Endothelial cell (in vitro differentiated cells): Measurements from ENCODE around the gene DCANP1. TPM values are rescaled to one million over a fixed set of nuclear protein-coding genes. Genes with fewer than 3 reads are reported as not detected.
"Not testable (repeated sequence)": the region's sequence is repeated elsewhere in the genome, so short reads cannot be mapped to it uniquely, and the experiment has no call there.

Experiments used
- DNase-seq: peaks from one replicate; pipeline ENCODE4 v3.0.0; 2021; ENCODE audit warnings: low spot score
- H3K27ac Mint-ChIP-seq: one replicate; pipeline ENCODE4 v1.8.0; 2021; ENCODE audit warnings: mixed read lengths, inconsistent platforms; ENCODE audit not compliant: unreplicated experiment
- H3K27me3 Mint-ChIP-seq: one replicate; pipeline ENCODE4 v1.8.0; 2021; ENCODE audit warnings: mild to moderate bottlenecking, moderate library complexity, mixed read lengths, inconsistent platforms; ENCODE audit not compliant: unreplicated experiment
- H3K36me3 Mint-ChIP-seq: one replicate; pipeline ENCODE4 v1.8.0; 2021; ENCODE audit warnings: mild to moderate bottlenecking, low read depth, mixed read lengths, inconsistent platforms; ENCODE audit not compliant: unreplicated experiment
- H3K4me1 Mint-ChIP-seq: one replicate; pipeline ENCODE4 v1.8.0; 2021; ENCODE audit warnings: mild to moderate bottlenecking, mixed read lengths, inconsistent platforms; ENCODE audit not compliant: unreplicated experiment
- H3K4me3 Mint-ChIP-seq: one replicate; pipeline ENCODE4 v1.8.0; 2021; ENCODE audit warnings: mild to moderate bottlenecking, mixed read lengths, inconsistent platforms; ENCODE audit not compliant: unreplicated experiment
- H3K9me3 Mint-ChIP-seq: one replicate; pipeline ENCODE4 v1.8.0; 2021; ENCODE audit warnings: mixed read lengths, inconsistent platforms; ENCODE audit not compliant: unreplicated experiment
- long read RNA-seq: library from polyadenylated mRNA; unstranded; transcript quantifications from one replicate; pipeline ENCODE4 v2.0.0, GENCODE V29; 2020; ENCODE audit not compliant: unreplicated experiment
- total RNA-seq: library from RNA; stranded (reverse); fragmentation: NEBNext Ultra II Directional; extraction: Animal tissue kit (Norgen Biotek cat#: 25700); gene quantifications from one replicate; pipeline ENCODE4 v1.2.1, GENCODE V29; 2021; ENCODE audit not compliant: unreplicated experiment
- TF ChIP-seq, protein P1 (sequence below): fragments of 200-600 bp; sonication (generic); IDR thresholded peaks from one replicate; pipeline ENCODE4 v1.5.0; 2021; ENCODE audit warnings: antibody characterized with exemption; ENCODE audit not compliant: unreplicated experiment

DCANP1 gene, protein sequence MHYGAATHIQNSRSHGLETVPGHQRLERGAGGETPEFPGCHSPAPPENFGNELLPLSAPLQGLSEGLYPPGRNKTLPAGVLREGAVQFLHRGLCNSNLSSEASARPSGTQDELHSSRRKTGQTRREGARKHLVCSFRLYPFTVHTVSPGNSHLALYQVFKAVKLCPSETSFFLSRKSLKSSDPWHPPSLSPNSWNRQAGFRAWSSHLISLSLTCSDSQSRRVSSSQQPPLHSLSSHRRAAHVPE
- not detected for total RNA-seq
- long read RNA-seq = 0 reads

DNA sequence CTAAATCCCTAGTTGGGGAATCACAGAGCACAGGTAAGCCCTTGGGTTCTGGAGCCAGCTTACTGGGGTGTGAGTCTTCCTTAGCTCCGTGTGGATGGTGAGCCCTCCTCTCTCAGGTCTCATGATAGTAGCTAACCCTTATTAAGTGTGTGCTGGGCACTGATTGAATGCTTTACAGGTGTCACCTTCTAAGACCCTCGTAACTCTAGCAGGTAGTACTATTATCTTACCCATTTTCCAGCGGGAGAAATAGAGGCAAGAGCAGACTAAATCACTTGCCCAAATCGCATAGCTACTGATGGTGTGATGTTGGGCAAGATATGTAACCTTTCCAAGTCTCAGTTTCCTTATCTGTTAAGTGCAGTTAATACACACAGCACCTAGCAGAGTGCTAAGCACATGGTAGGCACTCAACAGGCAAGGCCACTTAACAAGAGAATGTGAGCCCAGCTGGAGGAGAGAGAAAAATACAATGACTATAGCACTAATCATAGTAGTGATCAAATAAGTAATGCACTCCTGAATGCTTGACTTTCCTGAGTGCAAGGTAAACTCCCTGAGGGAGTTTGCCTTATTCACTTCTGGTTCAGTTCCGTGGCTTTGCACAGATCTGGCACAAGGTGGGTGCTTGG is at the start of gene DCANP1:
Gene DCANP1, minus strand, starts transcription at position 51 of the 632 bp plus-strand sequence. CDS start 240 bp downstream, outside the sequence.
- H3K36me3 Mint-ChIP-seq = no peaks in the 10 kb centered on the region
- peaks cover 2% of the 10 kb centered on the region for H3K27me3 Mint-ChIP-seq
- TF ChIP-seq, protein P1, sequence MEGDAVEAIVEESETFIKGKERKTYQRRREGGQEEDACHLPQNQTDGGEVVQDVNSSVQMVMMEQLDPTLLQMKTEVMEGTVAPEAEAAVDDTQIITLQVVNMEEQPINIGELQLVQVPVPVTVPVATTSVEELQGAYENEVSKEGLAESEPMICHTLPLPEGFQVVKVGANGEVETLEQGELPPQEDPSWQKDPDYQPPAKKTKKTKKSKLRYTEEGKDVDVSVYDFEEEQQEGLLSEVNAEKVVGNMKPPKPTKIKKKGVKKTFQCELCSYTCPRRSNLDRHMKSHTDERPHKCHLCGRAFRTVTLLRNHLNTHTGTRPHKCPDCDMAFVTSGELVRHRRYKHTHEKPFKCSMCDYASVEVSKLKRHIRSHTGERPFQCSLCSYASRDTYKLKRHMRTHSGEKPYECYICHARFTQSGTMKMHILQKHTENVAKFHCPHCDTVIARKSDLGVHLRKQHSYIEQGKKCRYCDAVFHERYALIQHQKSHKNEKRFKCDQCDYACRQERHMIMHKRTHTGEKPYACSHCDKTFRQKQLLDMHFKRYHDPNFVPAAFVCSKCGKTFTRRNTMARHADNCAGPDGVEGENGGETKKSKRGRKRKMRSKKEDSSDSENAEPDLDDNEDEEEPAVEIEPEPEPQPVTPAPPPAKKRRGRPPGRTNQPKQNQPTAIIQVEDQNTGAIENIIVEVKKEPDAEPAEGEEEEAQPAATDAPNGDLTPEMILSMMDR = no peak
- no peak for DNase-seq
- no peaks in the 10 kb centered on the region for H3K9me3 Mint-ChIP-seq
- no peak within 1 kb of the TSS for H3K27ac Mint-ChIP-seq
- peaks cover 20% of the 10 kb centered on the region for H3K4me1 Mint-ChIP-seq
- H3K4me3 Mint-ChIP-seq = no peak within 1 kb of the TSS

DNA sequence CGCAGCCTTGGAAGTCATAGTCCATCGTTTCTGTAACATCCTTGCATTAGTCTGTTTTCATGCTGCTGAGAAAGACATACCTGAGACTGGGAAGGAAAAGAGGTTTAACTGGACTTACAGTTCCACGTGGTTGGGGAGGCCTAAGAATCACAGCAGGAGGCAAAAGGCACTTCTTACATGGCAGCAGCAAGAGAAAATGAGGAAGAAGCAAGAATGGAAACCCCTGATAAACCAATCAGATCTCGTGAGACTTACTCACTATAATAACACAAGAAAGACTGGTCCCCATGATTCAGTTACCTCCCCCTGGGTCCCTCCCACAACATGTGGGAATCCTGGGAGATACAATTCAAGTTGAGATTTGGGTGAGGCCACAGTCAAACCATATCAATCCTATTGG is 48.4 kb upstream of the DCANP1 start:
- not testable (repeated sequence) for H3K4me3 Mint-ChIP-seq, H3K27ac Mint-ChIP-seq, H3K36me3 Mint-ChIP-seq, DNase-seq, H3K9me3 Mint-ChIP-seq, H3K4me1 Mint-ChIP-seq
- H3K27me3 Mint-ChIP-seq = peaks cover 12% of the 10 kb centered on the region

DNA sequence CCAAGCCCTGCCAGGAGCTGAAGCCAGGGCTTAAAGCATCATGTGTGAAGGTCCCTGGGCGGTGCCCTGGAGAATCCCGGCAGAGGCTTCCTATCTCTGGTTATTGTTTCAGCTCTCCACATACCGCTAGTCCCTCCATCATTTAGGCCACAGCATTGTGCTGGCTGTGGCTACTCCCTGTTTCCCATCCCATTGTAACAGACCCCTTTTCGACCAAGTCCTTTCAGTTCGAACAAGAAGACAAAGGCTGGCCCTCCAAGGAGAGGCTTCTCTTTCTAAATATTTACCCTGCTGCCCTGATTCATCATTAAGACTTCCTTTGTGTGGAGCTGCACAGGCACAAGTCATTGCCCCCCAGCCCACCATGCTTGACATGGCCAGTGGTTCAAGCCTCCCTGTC is 47.0 kb upstream of the DCANP1 start:
- no peaks in the 10 kb centered on the region for H3K9me3 Mint-ChIP-seq
- TF ChIP-seq, protein P1 = no peak
- H3K27me3 Mint-ChIP-seq = peaks cover 14% of the 10 kb centered on the region
- H3K4me3 Mint-ChIP-seq = no peak overlapping the region
- H3K36me3 Mint-ChIP-seq = no peaks in the 10 kb centered on the region
- peaks cover 9% of the 10 kb centered on the region for H3K4me1 Mint-ChIP-seq
- no peak overlapping the region for H3K27ac Mint-ChIP-seq
- no peak for DNase-seq

DNA sequence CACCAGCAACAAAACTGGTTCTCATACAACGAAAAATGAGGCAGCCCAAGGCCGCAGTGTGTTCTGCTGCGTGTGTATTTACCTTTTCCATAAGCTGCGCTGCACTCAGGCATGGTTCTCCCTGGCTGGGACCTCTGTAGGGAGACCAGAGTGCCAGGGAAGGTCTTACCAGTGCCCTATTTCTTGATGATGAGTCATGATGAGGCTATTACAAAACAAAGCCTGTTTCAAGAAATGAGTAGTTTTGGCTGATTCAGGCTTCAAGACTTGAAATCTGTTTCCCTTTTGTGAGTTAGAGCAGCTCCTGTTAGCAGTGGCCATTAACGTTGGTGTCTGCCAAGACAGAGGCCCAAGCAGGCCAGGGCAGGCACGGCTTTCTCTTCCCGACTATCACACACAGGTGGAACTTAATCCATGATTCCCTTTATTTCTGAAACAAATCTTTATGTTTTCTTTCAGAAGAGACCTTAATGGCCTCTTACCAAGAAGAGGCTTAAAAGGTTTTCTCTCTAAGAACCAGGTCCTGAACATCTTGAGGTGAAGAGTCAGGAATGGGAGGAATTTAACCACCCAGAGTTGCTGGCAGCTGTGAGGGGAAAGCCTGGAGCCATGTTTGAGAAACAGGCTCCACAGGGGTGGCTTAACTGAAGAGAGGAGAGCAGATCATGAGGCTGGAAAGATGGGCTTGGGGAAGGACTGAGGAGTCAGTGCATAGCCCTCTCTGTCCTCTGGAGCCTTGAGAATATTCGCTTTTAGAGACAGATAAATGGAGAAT is 46.4 kb upstream of the DCANP1 start:
- Mint-ChIP-seq H3K27me3 (peaks cover 15% of the 10 kb centered on the region), H3K9me3 (no peaks in the 10 kb centered on the region), H3K27ac (no peak overlapping the region), H3K4me1 (peaks cover 10% of the 10 kb centered on the region), H3K36me3 (peaks cover under 1% of the 10 kb centered on the region), H3K4me3 (no peak overlapping the region)
- DNase-seq = no peak
- TF ChIP-seq, protein P1 = no peak

DNA sequence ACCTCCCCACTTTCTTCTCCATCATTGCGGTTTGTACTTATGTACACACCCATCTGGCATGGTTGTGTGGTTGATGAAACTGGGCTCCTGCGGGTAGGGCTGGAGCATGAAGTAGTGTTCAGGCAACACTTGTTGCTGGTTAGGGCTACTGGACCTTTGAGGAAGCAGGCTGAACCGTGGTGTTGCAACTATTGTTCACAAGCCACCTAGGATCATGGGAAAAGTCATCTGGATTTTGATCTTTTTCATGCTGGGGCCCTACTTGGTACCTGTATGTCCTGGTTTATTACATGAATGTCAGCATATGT is 45.1 kb upstream of the DCANP1 start:
- Mint-ChIP-seq H3K27ac (no peak overlapping the region), H3K27me3 (peaks cover 25% of the 10 kb centered on the region), H3K36me3 (peaks cover 4% of the 10 kb centered on the region), H3K4me1 (peaks cover 12% of the 10 kb centered on the region), H3K4me3 (no peak overlapping the region), H3K9me3 (no peaks in the 10 kb centered on the region)
- DNase-seq = no peak
- TF ChIP-seq, protein P1 = no peak
